WTC11 (cell line): ENCODE results near the gene MFGE8. TPM values are rescaled to one million over a fixed set of nuclear protein-coding genes. Genes with fewer than 3 reads are reported as not detected.

Experiments used
- ATAC-seq: fragments of 200-7000 bp; cut with Tn5 transposase; 2 replicates; pipeline ENCODE4 v1.10.0; 2021; ENCODE audit warnings: mild to moderate bottlenecking, moderate library complexity
- CTCF ChIA-PET: fragments of 300-600 bp; sonication (Branson Sonifier 250); formaldehyde crosslinking; loops from one replicate; lab custom pipeline; 2021; ENCODE audit warnings: antibody characterized with exemption; lab: Charles Lee
- POLR2A ChIA-PET: fragments of 350-600 bp; sonication (Branson Sonifier 250); formaldehyde crosslinking; loops from one replicate; lab custom pipeline; 2021; ENCODE audit warnings: antibody characterized with exemption; lab: Charles Lee
- DNase-seq: peaks from one replicate; pipeline ENCODE4 v3.0.0; 2021; ENCODE audit warnings: low spot score
- H3K27ac Mint-ChIP-seq: 2 replicates; pipeline ENCODE4 v1.8.0; 2021; ENCODE audit warnings: mixed read lengths
- H3K27me3 Mint-ChIP-seq: 2 replicates; pipeline ENCODE4 v1.8.0; 2021; ENCODE audit warnings: low read depth, mild to moderate bottlenecking, moderate library complexity, mixed read lengths
- H3K36me3 Mint-ChIP-seq: 2 replicates; pipeline ENCODE4 v1.8.0; 2021; ENCODE audit warnings: mixed read lengths
- H3K4me1 Mint-ChIP-seq: 2 replicates; pipeline ENCODE4 v1.8.0; 2022; ENCODE audit warnings: mixed read lengths
- H3K4me3 Mint-ChIP-seq: 2 replicates; pipeline ENCODE4 v1.8.0; 2021; ENCODE audit warnings: mild to moderate bottlenecking, moderate library complexity, mixed read lengths
- H3K9me3 Mint-ChIP-seq: 2 replicates; pipeline ENCODE4 v1.8.0; 2021; ENCODE audit warnings: mixed read lengths
- EMX1 ChIP-seq: fragments of 250-450 bp; sonication (Bioruptor Pico); IDR thresholded peaks from 2 replicates; pipeline ENCODE4 v1.8.0; 2021; ENCODE audit warnings: mild to moderate bottlenecking
- total RNA-seq: library from RNA; stranded (reverse); gene quantifications from 3 replicates; pipeline ENCODE4 v1.2.3, GENCODE V29; 2021
- TF ChIP-seq, protein P1 (sequence below): fragments of 200-600 bp; IDR thresholded peaks from 2 replicates; pipeline ENCODE4 v1.8.0; 2022; ENCODE audit warnings: antibody characterized with exemption
- TF ChIP-seq, protein P2 (sequence below): fragments of 250-450 bp; sonication (Bioruptor Pico); IDR thresholded peaks from 2 replicates; pipeline ENCODE4 v1.9.0; 2021; ENCODE audit warnings: moderate library complexity, mild to moderate bottlenecking, inconsistent platforms, borderline replicate concordance
- TF ChIP-seq, protein P3 (sequence below): sonication (generic); formaldehyde crosslinking; IDR thresholded peaks from 2 replicates; pipeline ENCODE4 v1.8.0; 2022; ENCODE audit warnings: mild to moderate bottlenecking, missing genetic modification reagents
- TF ChIP-seq, protein P4 (sequence below): sonication (generic); formaldehyde crosslinking; IDR thresholded peaks from 2 replicates; pipeline ENCODE4 v1.8.1; 2023; ENCODE audit warnings: mild to moderate bottlenecking, missing genetic modification reagents, borderline replicate concordance
- TF ChIP-seq, protein P5 (sequence below): fragments of 250-450 bp; sonication (Bioruptor Pico); conservative IDR thresholded peaks from 2 replicates; pipeline ENCODE4 v1.9.0; 2021; ENCODE audit warnings: mild to moderate bottlenecking

The MFGE8 gene
- total RNA-seq, 1 experiment from 2014 or later, result 719 TPM

DNA sequence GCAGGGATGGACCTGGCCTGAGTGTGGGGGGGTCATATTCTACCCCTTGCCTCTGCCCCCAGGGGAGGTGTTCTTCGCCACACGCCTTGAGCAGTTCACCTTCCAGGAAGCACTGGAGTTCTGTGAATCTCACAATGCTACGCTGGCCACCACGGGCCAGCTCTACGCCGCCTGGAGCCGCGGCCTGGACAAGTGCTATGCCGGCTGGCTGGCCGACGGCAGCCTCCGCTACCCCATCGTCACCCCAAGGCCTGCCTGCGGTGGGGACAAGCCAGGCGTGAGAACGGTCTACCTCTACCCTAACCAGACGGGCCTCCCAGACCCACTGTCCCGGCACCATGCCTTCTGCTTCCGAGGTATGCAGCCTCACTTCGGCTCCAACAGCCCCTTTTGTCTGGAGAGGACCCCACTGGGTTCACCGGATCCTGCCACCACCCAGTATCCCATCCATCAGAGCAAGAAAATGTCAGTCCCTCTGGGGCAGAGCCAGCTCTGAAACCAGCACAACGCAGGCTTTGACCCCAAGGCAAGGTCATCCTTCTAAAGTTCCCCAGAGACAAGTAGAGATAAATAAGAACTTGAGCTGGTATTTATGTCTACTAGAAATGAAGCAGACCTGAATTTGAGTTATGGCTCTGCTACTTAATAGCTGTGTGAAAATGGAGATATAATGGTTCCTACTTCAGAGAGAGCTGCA is 63.7 kb downstream of the MFGE8 start:
- ChIA-PET CTCF (no interaction called here), POLR2A (no interaction called here)
- TF ChIP-seq, protein P1, sequence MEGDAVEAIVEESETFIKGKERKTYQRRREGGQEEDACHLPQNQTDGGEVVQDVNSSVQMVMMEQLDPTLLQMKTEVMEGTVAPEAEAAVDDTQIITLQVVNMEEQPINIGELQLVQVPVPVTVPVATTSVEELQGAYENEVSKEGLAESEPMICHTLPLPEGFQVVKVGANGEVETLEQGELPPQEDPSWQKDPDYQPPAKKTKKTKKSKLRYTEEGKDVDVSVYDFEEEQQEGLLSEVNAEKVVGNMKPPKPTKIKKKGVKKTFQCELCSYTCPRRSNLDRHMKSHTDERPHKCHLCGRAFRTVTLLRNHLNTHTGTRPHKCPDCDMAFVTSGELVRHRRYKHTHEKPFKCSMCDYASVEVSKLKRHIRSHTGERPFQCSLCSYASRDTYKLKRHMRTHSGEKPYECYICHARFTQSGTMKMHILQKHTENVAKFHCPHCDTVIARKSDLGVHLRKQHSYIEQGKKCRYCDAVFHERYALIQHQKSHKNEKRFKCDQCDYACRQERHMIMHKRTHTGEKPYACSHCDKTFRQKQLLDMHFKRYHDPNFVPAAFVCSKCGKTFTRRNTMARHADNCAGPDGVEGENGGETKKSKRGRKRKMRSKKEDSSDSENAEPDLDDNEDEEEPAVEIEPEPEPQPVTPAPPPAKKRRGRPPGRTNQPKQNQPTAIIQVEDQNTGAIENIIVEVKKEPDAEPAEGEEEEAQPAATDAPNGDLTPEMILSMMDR, result no peak
- TF ChIP-seq, protein P2, sequence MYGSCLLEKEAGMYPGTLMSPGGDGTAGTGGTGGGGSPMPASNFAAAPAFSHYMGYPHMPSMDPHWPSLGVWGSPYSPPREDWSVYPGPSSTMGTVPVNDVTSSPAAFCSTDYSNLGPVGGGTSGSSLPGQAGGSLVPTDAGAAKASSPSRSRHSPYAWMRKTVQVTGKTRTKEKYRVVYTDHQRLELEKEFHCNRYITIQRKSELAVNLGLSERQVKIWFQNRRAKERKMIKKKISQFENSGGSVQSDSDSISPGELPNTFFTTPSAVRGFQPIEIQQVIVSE (CRISPR knock-in tag), result no peak
- TF ChIP-seq, protein P3, sequence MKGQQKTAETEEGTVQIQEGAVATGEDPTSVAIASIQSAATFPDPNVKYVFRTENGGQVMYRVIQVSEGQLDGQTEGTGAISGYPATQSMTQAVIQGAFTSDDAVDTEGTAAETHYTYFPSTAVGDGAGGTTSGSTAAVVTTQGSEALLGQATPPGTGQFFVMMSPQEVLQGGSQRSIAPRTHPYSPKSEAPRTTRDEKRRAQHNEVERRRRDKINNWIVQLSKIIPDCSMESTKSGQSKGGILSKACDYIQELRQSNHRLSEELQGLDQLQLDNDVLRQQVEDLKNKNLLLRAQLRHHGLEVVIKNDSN, result no peak
- TF ChIP-seq EMX1, result no peak
- TF ChIP-seq, protein P4, sequence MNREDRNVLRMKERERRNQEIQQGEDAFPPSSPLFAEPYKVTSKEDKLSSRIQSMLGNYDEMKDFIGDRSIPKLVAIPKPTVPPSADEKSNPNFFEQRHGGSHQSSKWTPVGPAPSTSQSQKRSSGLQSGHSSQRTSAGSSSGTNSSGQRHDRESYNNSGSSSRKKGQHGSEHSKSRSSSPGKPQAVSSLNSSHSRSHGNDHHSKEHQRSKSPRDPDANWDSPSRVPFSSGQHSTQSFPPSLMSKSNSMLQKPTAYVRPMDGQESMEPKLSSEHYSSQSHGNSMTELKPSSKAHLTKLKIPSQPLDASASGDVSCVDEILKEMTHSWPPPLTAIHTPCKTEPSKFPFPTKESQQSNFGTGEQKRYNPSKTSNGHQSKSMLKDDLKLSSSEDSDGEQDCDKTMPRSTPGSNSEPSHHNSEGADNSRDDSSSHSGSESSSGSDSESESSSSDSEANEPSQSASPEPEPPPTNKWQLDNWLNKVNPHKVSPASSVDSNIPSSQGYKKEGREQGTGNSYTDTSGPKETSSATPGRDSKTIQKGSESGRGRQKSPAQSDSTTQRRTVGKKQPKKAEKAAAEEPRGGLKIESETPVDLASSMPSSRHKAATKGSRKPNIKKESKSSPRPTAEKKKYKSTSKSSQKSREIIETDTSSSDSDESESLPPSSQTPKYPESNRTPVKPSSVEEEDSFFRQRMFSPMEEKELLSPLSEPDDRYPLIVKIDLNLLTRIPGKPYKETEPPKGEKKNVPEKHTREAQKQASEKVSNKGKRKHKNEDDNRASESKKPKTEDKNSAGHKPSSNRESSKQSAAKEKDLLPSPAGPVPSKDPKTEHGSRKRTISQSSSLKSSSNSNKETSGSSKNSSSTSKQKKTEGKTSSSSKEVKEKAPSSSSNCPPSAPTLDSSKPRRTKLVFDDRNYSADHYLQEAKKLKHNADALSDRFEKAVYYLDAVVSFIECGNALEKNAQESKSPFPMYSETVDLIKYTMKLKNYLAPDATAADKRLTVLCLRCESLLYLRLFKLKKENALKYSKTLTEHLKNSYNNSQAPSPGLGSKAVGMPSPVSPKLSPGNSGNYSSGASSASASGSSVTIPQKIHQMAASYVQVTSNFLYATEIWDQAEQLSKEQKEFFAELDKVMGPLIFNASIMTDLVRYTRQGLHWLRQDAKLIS (CRISPR knock-in tag), result no peak
- TF ChIP-seq, protein P5, sequence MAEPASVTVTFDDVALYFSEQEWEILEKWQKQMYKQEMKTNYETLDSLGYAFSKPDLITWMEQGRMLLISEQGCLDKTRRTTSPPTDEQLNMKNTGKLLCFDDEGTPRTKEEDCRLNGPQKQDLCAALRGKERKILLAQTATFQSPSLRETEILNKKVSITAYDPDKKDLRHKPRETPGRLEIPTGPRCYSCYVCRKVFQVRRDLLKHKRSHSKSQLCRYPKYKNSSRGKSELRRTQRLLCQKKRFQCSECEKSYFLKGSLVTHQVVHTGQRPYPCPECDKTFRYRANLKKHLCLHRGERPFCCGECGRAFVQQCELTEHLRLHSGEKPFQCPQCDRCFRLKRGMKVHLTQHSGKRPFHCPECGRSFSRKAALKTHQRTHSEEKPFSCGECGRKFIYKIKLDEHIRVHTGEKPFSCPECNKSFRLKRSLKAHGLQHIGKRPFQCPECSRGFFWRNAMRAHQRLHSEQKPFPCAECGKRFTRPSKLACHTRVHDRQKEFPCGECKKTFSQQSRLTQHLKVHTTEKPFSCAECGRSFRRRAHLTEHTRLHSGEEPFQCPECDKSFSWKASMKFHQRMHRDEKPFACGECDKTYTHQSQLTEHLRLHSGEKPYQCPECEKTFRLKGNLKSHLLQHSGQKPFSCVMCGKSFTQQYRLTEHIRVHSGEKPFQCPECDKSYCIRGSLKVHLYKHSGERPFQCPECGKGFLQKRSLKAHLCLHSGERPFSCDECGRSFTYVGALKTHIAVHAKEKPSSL (CRISPR knock-in tag), result no peak
- Mint-ChIP-seq H3K9me3 (peaks cover 10% of the 10 kb centered on the region), H3K27me3 (peaks cover 2% of the 10 kb centered on the region), H3K36me3 (peaks cover 5% of the 10 kb centered on the region; the same call in 1 of the 2 replicates), H3K27ac (peak overlapping the region; percentile 20; the same call in 1 of the 2 replicates), H3K4me3 (no peak overlapping the region), H3K4me1 (no peaks in the 10 kb centered on the region)
- DNase-seq, result no peak
- no peak for ATAC-seq

Other genes starting within 250 kb of the MFGE8 start
- gene ACAN, start 109.9 kb downstream of the MFGE8 start, total RNA-seq, result 0.60 to 1.4 TPM (median 0.80 TPM) in 3 replicates
- 50.6 to 65.9 TPM (median 65.2 TPM) in 3 replicates for gene HAPLN3, start 17.8 kb downstream of the MFGE8 start, total RNA-seq
- 26.2 to 29.7 TPM (median 29.5 TPM) in 3 replicates for gene ABHD2, start 175.1 kb upstream of the MFGE8 start, total RNA-seq